GM10248 (cell line): ENCODE results near the gene TCHHL1.
A peak's percentile ranks its signal among the peaks of the same experiment; 100 is the strongest.

Source experiments
- CTCF ChIA-PET: fragments of 300-600 bp; sonication (Branson Sonifier 250); formaldehyde crosslinking; extraction: SDS; loops from one replicate; lab custom pipeline; 2021; ENCODE audit warnings: antibody characterized with exemption; lab: Yijun Ruan, JAX
- POLR2A ChIA-PET: fragments of 350-650 bp; sonication (Branson Sonifier 250); formaldehyde crosslinking; extraction: SDS; loops from one replicate; lab custom pipeline; 2020; ENCODE audit warnings: antibody characterized with exemption; lab: Yijun Ruan, JAX
- DNase-seq: peaks from one replicate; pipeline ENCODE4 v3.0.0; 2012; ENCODE audit errors: extremely low spot score
- TF ChIP-seq, protein P1 (sequence below): IDR thresholded peaks from 2 replicates; pipeline ENCODE4 v1.5.1; 2012; ENCODE audit warnings: mild to moderate bottlenecking, low read depth; ENCODE audit errors: extremely low read depth, missing control alignments, control extremely low read depth

Gene TCHHL1

GRCh38 chr1:152049291-152050083 lies 39.4 kb downstream of the TCHHL1 start:
- TF ChIP-seq, protein P1, sequence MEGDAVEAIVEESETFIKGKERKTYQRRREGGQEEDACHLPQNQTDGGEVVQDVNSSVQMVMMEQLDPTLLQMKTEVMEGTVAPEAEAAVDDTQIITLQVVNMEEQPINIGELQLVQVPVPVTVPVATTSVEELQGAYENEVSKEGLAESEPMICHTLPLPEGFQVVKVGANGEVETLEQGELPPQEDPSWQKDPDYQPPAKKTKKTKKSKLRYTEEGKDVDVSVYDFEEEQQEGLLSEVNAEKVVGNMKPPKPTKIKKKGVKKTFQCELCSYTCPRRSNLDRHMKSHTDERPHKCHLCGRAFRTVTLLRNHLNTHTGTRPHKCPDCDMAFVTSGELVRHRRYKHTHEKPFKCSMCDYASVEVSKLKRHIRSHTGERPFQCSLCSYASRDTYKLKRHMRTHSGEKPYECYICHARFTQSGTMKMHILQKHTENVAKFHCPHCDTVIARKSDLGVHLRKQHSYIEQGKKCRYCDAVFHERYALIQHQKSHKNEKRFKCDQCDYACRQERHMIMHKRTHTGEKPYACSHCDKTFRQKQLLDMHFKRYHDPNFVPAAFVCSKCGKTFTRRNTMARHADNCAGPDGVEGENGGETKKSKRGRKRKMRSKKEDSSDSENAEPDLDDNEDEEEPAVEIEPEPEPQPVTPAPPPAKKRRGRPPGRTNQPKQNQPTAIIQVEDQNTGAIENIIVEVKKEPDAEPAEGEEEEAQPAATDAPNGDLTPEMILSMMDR = no peak
- POLR2A ChIA-PET = no interaction called here
- CTCF ChIA-PET = interaction anchor here (1.0 to 13.5 kb wide), 4 partner anchors 8 to 409 kb away, joined by 3 to 220 read pairs (median 4); no protein-coding TSS in a partner anchor
- DNase-seq = no peak

DNA sequence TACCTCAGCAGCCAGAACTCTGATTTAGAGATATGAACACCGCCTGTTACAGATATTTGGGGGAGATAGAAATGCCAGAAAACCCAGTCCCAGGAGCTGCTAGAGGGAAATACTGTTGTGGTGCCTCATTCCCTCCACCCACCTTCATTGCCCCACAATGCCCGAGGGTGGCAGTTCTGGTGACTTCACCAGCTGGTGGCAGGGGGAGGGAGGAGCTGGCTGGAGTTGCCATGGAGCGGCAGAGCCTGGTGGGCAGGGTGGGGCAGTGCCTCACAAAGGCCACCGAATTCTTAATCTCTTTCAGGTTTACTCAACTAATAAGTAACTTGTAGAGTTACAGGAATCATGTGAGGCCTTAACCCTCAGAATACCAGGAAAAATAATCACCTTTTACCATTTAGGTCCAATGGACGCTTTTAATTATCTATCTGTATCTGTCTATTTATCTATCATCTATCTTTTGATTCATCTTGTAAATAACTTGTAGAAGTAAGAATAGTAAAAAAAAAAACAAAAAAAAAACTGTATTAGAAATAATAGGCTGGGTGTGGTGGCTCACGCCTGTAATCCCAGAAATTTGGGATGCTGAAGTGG lies 40.4 kb downstream of the TCHHL1 start:
- TF ChIP-seq, protein P1 = no peak
- ChIA-PET CTCF (interaction anchor here (0.9 to 13.5 kb wide), 7 partner anchors 9 to 410 kb away, joined by 3 to 220 read pairs (median 5); partner anchors contain the start of gene S100A11), POLR2A (no interaction called here)
- DNase-seq = no peak

GRCh38 chr1:152047730-152048415 lies 41.0 kb downstream of the TCHHL1 start:
- TF ChIP-seq, protein P1 = peak; percentile 65
- ChIA-PET CTCF (interaction anchor here (0.9 to 13.5 kb wide), 7 partner anchors 8 to 411 kb away, joined by 3 to 220 read pairs (median 5); partner anchors contain the start of gene S100A11), POLR2A (no interaction called here)
- DNase-seq = peak; percentile 87

DNA sequence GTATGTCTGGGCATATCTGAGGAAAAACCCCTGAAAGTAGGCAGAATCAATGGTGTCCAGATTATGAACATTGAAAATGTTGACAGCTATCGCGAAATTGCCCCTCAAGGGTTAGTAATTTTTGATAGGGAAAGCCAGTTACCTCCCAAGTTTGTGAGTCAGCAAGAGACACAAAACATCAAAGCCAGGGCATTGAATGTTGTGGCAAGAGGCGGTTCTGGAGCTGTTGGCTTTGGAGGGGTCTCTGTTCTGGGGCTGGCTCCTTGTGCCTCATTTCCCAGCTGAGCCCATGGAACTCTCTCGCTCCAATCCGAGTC lies 41.5 kb downstream of the TCHHL1 start:
- TF ChIP-seq, protein P1 = no peak
- POLR2A ChIA-PET = interaction anchor here (0.7 kb wide), 1 partner anchor 62 kb away, joined by 3 read pairs; no protein-coding TSS in a partner anchor
- no peak for DNase-seq
- CTCF ChIA-PET = interaction anchor here (1.0 to 13.5 kb wide), 5 partner anchors 8 to 411 kb away, joined by 3 to 220 read pairs (median 9); partner anchors contain the start of gene S100A11

- no peak for DNase-seq
- TF ChIP-seq, protein P1 = no peak
- POLR2A ChIA-PET = no interaction called here
- CTCF ChIA-PET = interaction anchor here (0.8 to 2.5 kb wide), 4 partner anchors 9 to 414 kb away, joined by 3 to 14 read pairs (median 5); no protein-coding TSS in a partner anchor
Measured at GRCh38 chr1:152044386-152044785, 44.5 kb downstream of the TCHHL1 start.

DNA sequence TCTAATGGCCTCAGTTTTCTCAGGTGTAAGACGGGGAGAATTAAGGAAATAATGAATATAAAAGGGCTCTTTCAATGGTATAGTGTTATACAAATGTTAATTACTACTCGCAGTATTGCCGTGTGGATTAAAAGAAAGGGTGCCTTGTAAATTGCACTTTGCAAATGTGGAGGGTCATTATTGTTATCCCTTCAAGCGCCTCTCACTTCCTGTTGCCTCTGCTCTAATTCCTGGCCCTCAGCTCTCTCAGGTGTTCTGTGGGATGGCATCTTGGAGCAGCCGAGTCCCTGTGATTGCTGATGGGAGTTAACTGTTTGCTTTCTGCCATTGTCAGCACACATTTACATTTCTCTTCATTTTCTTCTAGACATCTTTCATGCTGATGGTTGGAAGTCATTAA lies 45.0 kb downstream of the TCHHL1 start:
- TF ChIP-seq, protein P1 = no peak
- POLR2A ChIA-PET = no interaction called here
- CTCF ChIA-PET = interaction anchor here (1.0 to 8.8 kb wide), 3 partner anchors 9 to 415 kb away, joined by 3 to 42 read pairs (median 4); no protein-coding TSS in a partner anchor
- DNase-seq = no peak
